HEK293T (cell line): ENCODE data around the gene H1-8.
"Not testable (repeated sequence)": the region's sequence is repeated elsewhere in the genome, so short reads cannot be mapped to it uniquely, and the experiment has no call there.

Source experiments
- CTCF ChIA-PET: fragments of 350-600 bp; formaldehyde crosslinking; extraction: SDS; loops from one replicate; lab custom pipeline; 2021; ENCODE audit warnings: antibody characterized with exemption, inconsistent platforms; lab: Yijun Ruan, JAX
- POLR2A ChIA-PET: fragments of 350-600 bp; formaldehyde crosslinking; extraction: SDS; loops from one replicate; lab custom pipeline; 2020; ENCODE audit warnings: antibody characterized with exemption, inconsistent platforms; lab: Yijun Ruan, JAX
- DNase-seq: peaks from one replicate; pipeline ENCODE4 v3.0.0; 2012; ENCODE audit warnings: mixed read lengths; ENCODE audit errors: extremely low spot score
- ARNT ChIP-seq: fragments of 450-650 bp; IDR thresholded peaks from 2 replicates; pipeline ENCODE4 v1.6.1; 2017; ENCODE audit warnings: mild to moderate bottlenecking
- BHLHE40 ChIP-seq: fragments of 450-650 bp; IDR thresholded peaks from 2 replicates; pipeline ENCODE4 v1.6.1; 2016; ENCODE audit warnings: mild to moderate bottlenecking, moderate library complexity, borderline replicate concordance
- CTBP1 ChIP-seq: fragments of 450-650 bp; IDR thresholded peaks from 2 replicates; pipeline ENCODE4 v1.6.1; 2016; ENCODE audit warnings: borderline replicate concordance
- ELF4 ChIP-seq: fragments of 450-650 bp; IDR thresholded peaks from 2 replicates; pipeline ENCODE4 v1.6.1; 2017; ENCODE audit warnings: antibody characterized with exemption
- FOXA1 ChIP-seq: fragments of 450-650 bp; IDR thresholded peaks from 2 replicates; pipeline ENCODE4 v1.6.1; 2016; ENCODE audit warnings: mild to moderate bottlenecking
- FOXK2 ChIP-seq: fragments of 450-650 bp; IDR thresholded peaks from 2 replicates; pipeline ENCODE4 v1.6.1; 2016; ENCODE audit warnings: mild to moderate bottlenecking
- FOXM1 ChIP-seq: fragments of 450-650 bp; IDR thresholded peaks from 2 replicates; pipeline ENCODE4 v1.6.1; 2017; ENCODE audit warnings: mild to moderate bottlenecking, borderline replicate concordance
- HDGF ChIP-seq: fragments of 450-650 bp; IDR thresholded peaks from 2 replicates; pipeline ENCODE4 v1.6.1; 2017; ENCODE audit warnings: antibody characterized with exemption, borderline replicate concordance
- L3MBTL2 ChIP-seq: fragments of 450-650 bp; conservative IDR thresholded peaks from 2 replicates; pipeline ENCODE4 v1.6.1; 2016; ENCODE audit warnings: mild to moderate bottlenecking
- LEF1 ChIP-seq: fragments of 450-650 bp; IDR thresholded peaks from 2 replicates; pipeline ENCODE4 v1.6.1; 2017; ENCODE audit warnings: mild to moderate bottlenecking, borderline replicate concordance
- NFRKB ChIP-seq: fragments of 450-650 bp; IDR thresholded peaks from 2 replicates; pipeline ENCODE4 v1.6.1; 2016; ENCODE audit warnings: mild to moderate bottlenecking, moderate library complexity
- PKNOX1 ChIP-seq: fragments of 450-650 bp; IDR thresholded peaks from 2 replicates; pipeline ENCODE4 v1.6.1; 2016
- SP1 ChIP-seq: fragments of 450-650 bp; IDR thresholded peaks from 2 replicates; pipeline ENCODE4 v1.6.1; 2017
- SUZ12 ChIP-seq: fragments of 450-650 bp; IDR thresholded peaks from 2 replicates; pipeline ENCODE4 v1.6.1; 2016; ENCODE audit warnings: mild to moderate bottlenecking
- TARDBP ChIP-seq: fragments of 450-650 bp; IDR thresholded peaks from 2 replicates; pipeline ENCODE4 v1.6.1; 2016
- ZNF384 ChIP-seq: fragments of 450-650 bp; IDR thresholded peaks from 2 replicates; pipeline ENCODE4 v1.6.1; 2016

H1-8 gene

GRCh38 chr3:129540776-129541516, 2.0 kb upstream of the H1-8 start:
- no peak for DNase-seq
- TF ChIP-seq ARNT (no peak), BHLHE40 (no peak), SUZ12 (no peak), SP1 (no peak), FOXM1 (no peak), FOXA1 (no peak), ELF4 (no peak), L3MBTL2 (no peak), TARDBP (no peak), CTBP1 (no peak), HDGF (no peak)
- ChIA-PET CTCF (no interaction called here), POLR2A (no interaction called here)

DNA sequence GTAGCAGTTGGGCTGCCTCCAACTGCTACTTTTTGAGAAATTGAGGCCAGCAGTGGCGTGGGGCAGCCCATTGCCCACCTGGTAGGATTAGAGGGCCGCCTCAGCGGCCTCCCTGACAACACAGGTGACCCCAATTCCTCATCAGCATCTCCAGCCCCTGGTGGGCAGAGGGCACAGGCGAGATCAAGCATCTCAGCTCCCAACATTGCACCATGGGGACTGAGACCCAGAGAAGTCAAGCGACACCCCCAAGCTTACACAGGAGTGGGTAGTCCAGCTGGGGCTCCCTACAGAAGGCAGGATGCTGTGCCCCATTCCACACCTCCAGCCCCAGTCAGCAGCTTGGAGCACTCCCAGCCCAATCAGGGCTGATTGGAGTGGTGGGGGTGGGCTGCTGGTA, 228 bp upstream of the H1-8 start:
- POLR2A ChIA-PET, result no interaction called here
- no peak for DNase-seq
- CTCF ChIA-PET, result no interaction called here
- no peak for TF ChIP-seq SP1
- no peak for TF ChIP-seq TARDBP
- TF ChIP-seq FOXA1, result no peak
- TF ChIP-seq LEF1, result no peak
- no peak for TF ChIP-seq HDGF
- TF ChIP-seq NFRKB, result no peak
- no peak for TF ChIP-seq L3MBTL2
- no peak for TF ChIP-seq ARNT
- TF ChIP-seq FOXM1, result no peak

DNA sequence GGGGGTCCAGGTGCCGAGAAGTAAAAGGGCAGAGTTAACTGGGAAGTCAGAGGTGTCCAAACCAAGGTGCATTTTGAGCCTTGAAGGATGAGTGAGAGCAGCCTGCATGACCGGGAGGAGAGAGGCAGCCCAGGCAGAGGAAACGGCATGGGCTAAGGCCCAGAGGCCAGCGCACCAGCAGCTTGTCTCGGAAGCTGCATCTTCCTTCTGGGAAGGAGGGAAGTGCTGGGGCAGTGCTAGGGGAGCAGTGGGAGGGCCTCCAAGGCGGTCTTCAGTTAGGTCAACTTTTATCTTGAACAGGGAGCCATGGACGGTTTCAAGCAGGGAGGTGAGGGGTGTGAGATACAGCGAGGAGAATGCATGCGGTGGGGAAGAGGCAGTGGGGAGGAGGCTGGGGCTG, 1.0 kb downstream of the H1-8 start:
- ChIA-PET POLR2A (no interaction called here), CTCF (no interaction called here)
- DNase-seq, result no peak
- TF ChIP-seq FOXM1, result no peak
- TF ChIP-seq SP1, result no peak
- TF ChIP-seq FOXA1, result no peak

- DNase-seq, POLR2A ChIA-PET, CTCF ChIA-PET: not testable (repeated sequence)
Measured at GRCh38 chr3:129545951-129546350, 3.0 kb downstream of the H1-8 start.

DNA sequence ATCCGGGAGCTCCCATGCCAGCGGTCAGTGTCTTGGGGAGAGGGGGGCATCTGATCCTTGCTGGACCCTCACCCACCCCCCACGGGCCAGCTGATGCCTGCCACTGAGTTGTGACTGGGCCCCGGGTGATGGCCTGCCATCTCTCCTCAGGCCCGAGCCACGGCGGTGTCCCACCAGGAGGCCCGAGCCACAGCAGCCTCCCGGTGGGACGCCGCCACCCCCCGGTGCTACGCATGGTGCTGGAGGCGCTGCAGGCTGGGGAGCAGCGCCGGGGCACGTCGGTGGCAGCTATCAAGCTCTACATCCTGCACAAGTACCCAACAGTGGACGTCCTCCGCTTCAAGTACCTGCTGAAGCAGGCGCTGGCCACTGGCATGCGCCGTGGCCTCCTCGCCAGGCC, 4.3 kb downstream of the H1-8 start:
- POLR2A ChIA-PET, result no interaction called here
- TF ChIP-seq ELF4 (no peak), SP1 (no peak), PKNOX1 (no peak), CTBP1 (no peak), TARDBP (no peak), HDGF (no peak), LEF1 (no peak), FOXK2 (no peak), ARNT (no peak), FOXA1 (no peak), BHLHE40 (no peak), FOXM1 (no peak), NFRKB (no peak), L3MBTL2 (no peak), SUZ12 (no peak), ZNF384 (no peak)
- DNase-seq, result no peak
- CTCF ChIA-PET, result interaction anchor here (0.7 kb wide), 1 partner anchor 107 kb away, joined by 3 read pairs; the partner anchor contains the start of genes IFT122 and MBD4

GRCh38 chr3:129548104-129548965, 5.4 kb downstream of the H1-8 start:
- POLR2A ChIA-PET, result no interaction called here
- no peak for DNase-seq
- no peak for TF ChIP-seq LEF1
- CTCF ChIA-PET, result no interaction called here

DNA sequence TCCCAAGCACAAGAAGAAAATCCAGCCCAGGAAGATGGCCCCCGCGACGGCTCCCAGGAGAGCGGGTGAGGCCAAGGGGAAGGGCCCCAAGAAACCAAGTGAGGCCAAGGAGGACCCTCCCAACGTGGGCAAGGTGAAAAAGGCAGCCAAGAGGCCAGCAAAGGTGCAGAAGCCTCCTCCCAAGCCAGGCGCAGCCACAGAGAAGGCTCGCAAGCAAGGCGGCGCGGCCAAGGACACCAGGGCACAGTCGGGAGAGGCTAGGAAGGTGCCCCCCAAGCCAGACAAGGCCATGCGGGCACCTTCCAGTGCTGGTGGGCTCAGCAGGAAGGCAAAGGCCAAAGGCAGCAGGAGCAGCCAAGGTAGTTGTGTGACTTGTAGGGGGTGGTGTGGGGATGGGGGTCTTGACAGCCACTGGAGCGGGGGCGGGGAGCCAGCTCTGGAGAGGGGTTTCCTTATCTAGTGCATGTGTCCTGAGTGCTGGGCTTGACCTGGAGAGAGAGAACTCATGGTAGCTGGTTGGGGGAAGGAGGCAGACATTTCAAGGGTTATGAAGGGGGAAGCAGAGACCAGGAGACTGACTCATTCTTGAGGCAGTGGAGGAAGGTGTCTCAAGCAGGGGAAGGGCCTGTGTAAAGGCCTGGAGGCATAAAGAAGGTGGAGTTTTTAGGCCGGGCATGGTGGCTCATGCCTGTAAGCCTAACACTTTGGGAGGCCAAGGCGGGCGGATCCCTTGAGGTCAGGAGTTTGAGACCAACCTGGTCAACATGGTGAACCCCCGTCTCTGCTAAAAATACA, 6.2 kb downstream of the H1-8 start:
- CTCF ChIA-PET, result no interaction called here
- TF ChIP-seq ZNF384 (no peak), CTBP1 (no peak), PKNOX1 (no peak), FOXA1 (no peak), HDGF (no peak), LEF1 (no peak), ARNT (no peak), L3MBTL2 (no peak), FOXM1 (no peak), SP1 (no peak), ELF4 (no peak), NFRKB (no peak), TARDBP (no peak), BHLHE40 (no peak), FOXK2 (no peak), SUZ12 (no peak)
- DNase-seq, result no peak
- POLR2A ChIA-PET, result no interaction called here
